ENCODE data around the gene MRNIP. TPM values are rescaled to one million over a fixed set of nuclear protein-coding genes. Genes with fewer than 3 reads are reported as not detected.

MRNIP gene
- total RNA-seq, 4 donors from 2014 or later = 6.9 to 21.9 (median 10.7) TPM

DNA sequence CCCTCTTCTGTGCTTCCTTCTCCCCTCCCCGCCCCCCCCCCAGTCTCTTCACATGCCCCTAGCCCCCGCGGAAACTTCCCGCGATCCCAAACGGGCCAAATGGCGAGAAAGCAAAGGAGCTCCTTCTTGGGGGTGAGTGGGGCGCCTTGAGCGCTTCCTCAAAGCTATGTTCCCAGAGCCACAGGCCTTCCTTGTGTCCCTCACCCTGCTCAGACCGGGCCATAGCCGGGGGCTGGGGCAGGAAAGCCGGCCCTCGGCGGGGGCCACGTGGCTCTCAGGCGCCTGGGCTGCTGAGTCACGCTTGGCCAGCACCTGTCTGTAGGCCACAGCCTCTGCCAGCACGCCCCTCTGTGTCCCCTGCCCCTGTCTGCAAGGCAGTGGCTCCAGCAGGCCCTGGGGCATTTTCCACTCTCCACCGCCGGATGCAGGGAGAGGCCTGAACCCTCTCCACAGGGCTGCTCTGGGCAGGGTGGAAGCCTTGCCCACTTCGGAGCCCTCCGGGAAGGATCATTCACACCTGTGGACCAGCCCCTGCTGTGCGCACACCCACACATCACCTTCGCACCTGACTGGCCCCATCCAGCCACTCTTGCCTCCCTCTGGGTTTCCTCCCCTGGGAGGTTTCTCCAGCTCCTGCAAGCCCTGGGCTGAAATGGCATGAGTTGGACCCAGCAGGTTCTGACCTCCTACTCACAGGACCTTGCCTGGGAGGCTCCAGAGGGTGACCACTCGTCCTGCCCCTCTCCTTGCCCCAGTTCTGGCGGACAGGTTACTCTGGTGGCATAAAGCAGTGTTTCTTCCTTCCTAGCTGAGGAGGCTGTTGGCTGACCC is 39.1 kb downstream of the MRNIP start:
- Histone ChIP-seq H3K4me3 (peak overlapping the region; percentile 76 to 100 (median 94)), H3K4me1 (peaks cover 59 to 75% (median 59%) of the 10 kb centered on the region in 3 donors), H3K27ac (peak overlapping the region; percentile 98 to 100 (median 100)), H3K36me3 (peaks cover 10 to 23% (median 12%) of the 10 kb centered on the region in 3 donors), H3K27me3 (no peaks in the 10 kb centered on the region), H3K9me3 (no peaks in the 10 kb centered on the region)
- DNase-seq = no peak
- intact Hi-C loops (cut with DNase I) = no loop called here
- WGBS, 2 donors = 25% methylated on average over 14 of the region's 26 CpGs; no CpG with 5 or more reads in 1 of the 2 donors
- TF ChIP-seq POLR2A (IDR thresholded peaks at IDR 0.05) = no peak
- TF ChIP-seq, protein P1, sequence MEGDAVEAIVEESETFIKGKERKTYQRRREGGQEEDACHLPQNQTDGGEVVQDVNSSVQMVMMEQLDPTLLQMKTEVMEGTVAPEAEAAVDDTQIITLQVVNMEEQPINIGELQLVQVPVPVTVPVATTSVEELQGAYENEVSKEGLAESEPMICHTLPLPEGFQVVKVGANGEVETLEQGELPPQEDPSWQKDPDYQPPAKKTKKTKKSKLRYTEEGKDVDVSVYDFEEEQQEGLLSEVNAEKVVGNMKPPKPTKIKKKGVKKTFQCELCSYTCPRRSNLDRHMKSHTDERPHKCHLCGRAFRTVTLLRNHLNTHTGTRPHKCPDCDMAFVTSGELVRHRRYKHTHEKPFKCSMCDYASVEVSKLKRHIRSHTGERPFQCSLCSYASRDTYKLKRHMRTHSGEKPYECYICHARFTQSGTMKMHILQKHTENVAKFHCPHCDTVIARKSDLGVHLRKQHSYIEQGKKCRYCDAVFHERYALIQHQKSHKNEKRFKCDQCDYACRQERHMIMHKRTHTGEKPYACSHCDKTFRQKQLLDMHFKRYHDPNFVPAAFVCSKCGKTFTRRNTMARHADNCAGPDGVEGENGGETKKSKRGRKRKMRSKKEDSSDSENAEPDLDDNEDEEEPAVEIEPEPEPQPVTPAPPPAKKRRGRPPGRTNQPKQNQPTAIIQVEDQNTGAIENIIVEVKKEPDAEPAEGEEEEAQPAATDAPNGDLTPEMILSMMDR (IDR thresholded peaks at IDR 0.05) = no peak

DNA sequence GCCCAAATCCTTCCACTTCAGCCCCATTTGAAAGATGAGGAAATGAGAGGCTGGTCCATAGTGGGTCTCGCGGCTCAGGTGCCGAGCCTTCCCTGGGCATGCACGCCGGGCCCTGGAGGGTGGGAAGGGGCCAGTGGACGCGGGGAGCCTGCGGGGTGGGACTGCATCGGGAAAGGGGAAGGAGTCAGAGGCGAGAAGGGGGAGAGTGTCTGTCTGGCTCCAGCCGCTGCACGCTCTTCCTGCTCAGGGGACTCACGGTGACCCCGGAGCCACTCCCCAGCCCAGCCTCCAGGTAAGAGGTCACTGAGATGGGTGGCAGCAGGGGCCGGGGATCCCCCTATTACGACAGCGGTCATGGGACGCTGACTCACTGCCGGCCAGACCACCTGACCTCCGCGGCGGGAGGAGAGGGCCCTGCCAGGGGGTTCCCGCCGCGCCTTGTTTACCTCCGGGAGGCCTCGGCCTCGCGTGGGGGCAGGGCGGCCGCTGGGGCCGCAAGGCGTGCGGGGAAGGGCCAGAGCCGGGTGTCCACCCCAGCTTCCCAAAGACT is 39.8 kb downstream of the MRNIP start:
- Histone ChIP-seq H3K4me3 (peak overlapping the region; percentile 14 to 100 (median 86)), H3K9me3 (no peaks in the 10 kb centered on the region), H3K27ac (peak overlapping the region; percentile 98 to 100 (median 100)), H3K27me3 (no peaks in the 10 kb centered on the region), H3K4me1 (peaks cover 52 to 68% (median 53%) of the 10 kb centered on the region in 3 donors), H3K36me3 (peaks cover 3 to 16% (median 5%) of the 10 kb centered on the region in 3 donors)
- TF ChIP-seq, protein P1 (IDR thresholded peaks at IDR 0.05) = no peak
- TF ChIP-seq POLR2A (IDR thresholded peaks at IDR 0.05) = peak in 2 of 4 donors; percentile 12 to 67
- intact Hi-C loops (cut with DNase I) = no loop called here
- WGBS, 2 donors = 2% methylated on average over 8 of the region's 35 CpGs; no CpG with 5 or more reads in 1 of the 2 donors
- DNase-seq = peak; percentile 82

DNA sequence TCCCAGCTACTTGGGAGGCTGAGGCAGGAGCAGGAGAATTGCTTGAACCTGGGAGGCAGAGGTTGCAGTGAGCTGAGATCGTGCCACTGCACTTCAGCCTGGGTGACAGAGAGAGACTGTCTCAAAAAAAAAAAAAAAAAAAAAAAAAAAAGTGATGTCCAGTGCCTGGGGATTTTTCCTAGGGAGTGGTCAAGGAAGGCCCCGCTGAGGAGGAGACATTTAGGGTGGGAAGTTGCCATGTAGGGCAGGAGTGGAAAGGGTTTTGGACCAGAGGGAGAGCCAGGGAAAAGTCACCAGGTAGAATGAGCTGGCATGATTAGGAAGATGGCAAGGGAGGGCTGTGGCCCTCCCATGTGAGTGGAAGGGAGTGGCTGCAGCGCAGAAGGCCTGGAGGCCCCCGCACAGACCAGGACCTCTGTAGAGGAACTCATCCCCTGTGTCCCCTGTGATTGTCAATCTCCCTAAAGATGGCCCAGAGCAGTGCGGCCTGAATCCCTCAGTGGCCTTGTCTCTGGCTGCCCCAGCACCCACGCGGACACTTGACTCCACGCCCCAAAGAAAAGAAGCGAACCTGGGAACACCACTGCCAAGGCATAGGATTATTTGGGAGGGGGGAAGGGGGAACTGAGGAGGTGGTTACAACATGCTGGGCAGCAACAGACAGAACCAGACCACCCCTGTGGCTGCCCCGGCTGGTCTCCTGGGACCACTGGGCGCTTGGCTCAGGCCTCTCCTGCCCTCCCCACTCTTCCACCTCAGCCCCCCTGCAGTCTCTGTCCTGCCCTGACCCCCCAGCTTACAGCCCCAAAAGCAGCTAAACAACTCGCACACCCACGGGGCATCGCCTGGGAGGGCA is 40.5 kb downstream of the MRNIP start:
- peaks cover 47 to 65% (median 47%) of the 10 kb centered on the region in 3 donors for H3K4me1 ChIP-seq
- H3K27ac ChIP-seq = peak overlapping the region; percentile 98 to 100 (median 100)
- 50 to 54% methylated on average over 8 to 10 of the region's 14 CpGs for WGBS, 2 donors
- H3K27me3 ChIP-seq = no peaks in the 10 kb centered on the region
- TF ChIP-seq, protein P1 (IDR thresholded peaks at IDR 0.05) = no peak
- TF ChIP-seq POLR2A (IDR thresholded peaks at IDR 0.05) = no peak
- DNase-seq = no peak
- intact Hi-C loops (cut with DNase I) = no loop called here
- no peaks in the 10 kb centered on the region for H3K9me3 ChIP-seq
- peaks cover 0 to 9% (median 0%) of the 10 kb centered on the region in 3 donors for H3K36me3 ChIP-seq
- H3K4me3 ChIP-seq = peak overlapping the region; percentile 14 to 100 (median 86)

DNA sequence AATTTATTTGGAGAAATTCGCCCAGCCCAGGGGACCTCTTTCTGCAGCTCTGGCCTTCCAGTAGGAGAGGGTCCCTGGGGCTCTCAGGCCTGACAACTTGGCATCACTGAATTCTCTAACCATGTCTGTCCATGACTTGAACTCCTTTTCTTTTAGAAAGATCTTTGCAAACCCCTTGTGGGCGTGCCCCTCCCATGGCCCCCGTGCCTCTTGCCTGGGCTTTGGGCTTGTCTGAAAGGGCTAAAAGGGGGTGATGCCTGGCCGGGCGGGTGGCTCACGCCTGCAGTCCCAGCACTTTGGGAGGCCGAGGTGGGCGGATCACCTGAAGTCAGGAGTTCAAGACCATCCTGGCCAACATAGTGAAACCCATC is 41.2 kb downstream of the MRNIP start:
- TF ChIP-seq, protein P1 (IDR thresholded peaks at IDR 0.05) = no peak
- TF ChIP-seq POLR2A (IDR thresholded peaks at IDR 0.05) = no peak
- Histone ChIP-seq H3K4me1 (peaks cover 40 to 65% (median 42%) of the 10 kb centered on the region in 3 donors), H3K4me3 (peak overlapping the region; percentile 35 to 69 (median 48)), H3K36me3 (peaks cover 0 to 5% (median 0%) of the 10 kb centered on the region in 3 donors), H3K27ac (peak overlapping the region; percentile 57 to 100 (median 80)), H3K9me3 (no peaks in the 10 kb centered on the region), H3K27me3 (no peaks in the 10 kb centered on the region)
- 77 to 92% methylated on average over 2 to 5 of the region's 8 CpGs for WGBS, 2 donors
- intact Hi-C loops (cut with DNase I) = no loop called here
- DNase-seq = no peak
